Heart left ventricle (tissue), 13 donors: Measurements from ENCODE around the gene MDC1.

ENCODE experiments used
- CTCF ChIP-seq, 12 donors: fragments of 200-600 bp; sonication (generic) in 4 of 12; IDR thresholded peaks; one replicate each; pipeline versions ENCODE4 v1.5.0 to v1.8.0; 2018 to 2022; ENCODE audit warnings: antibody characterized with exemption in 12 of 12, mild to moderate bottlenecking in 5 of 12
- POLR2A ChIP-seq, 2 donors: fragments of 450-650 bp; IDR thresholded peaks; one replicate each; pipeline ENCODE4 v1.6.1; 2017; ENCODE audit warnings: antibody characterized with exemption in 2 of 2, mild to moderate bottlenecking in 2 of 2, moderate library complexity in 2 of 2
- donor health status: ischemic (EF 13 %, LVEDD 7.1; RV severe dilation, severe dysfunction).
- donor health status: DM: no; HTN: yes; CAD: no.
- donor health status: DM: no; HTN: no; CAD: no.
- donor health status: ischemic (EF 25% LVEDD 6.9; RV normal size, moderate dysfunction).
- donor health status: ischemic (EF 25% LVEDD 5.7; RV mildly dilated, moderate dysfunction).
- donor health status: ischemic (EF 35%, LVEDD 5.7; RV mildly dilated, moderate dysfunction).
- donor health status: nonischemic (EF 11% LVEDD 7.7; RV severe dilation, severe dysfunction).
- donor health status: DM: yes; HTN: yes; CAD: no.
- donor health status: PGD.
- donor health status: ischemic (EF 29% LVEDD 5.4; RV normal size, mild dysfunction).
- donor health status: nonischemic (EF 23%, LVEDD 6.1; RV moderate dilation, normal function).

GRCh38 chr6:30726506-30727413 is 9.7 kb upstream of the MDC1 start:
- no peak for TF ChIP-seq CTCF (IDR thresholded peaks at IDR 0.05)
- no peak for TF ChIP-seq POLR2A (IDR thresholded peaks at IDR 0.05)
